Endothelial cell (in vitro differentiated cells): Measurements from ENCODE around the gene AS3MT. TPM values are rescaled to one million over a fixed set of nuclear protein-coding genes. Genes with fewer than 3 reads are reported as not detected.
"Not testable (repeated sequence)": the region's sequence is repeated elsewhere in the genome, so short reads cannot be mapped to it uniquely, and the experiment has no call there.

Source experiments
- DNase-seq: peaks from one replicate; pipeline ENCODE4 v3.0.0; 2021; ENCODE audit warnings: low spot score
- H3K27ac Mint-ChIP-seq: one replicate; pipeline ENCODE4 v1.8.0; 2021; ENCODE audit warnings: mixed read lengths, inconsistent platforms; ENCODE audit not compliant: unreplicated experiment
- H3K27me3 Mint-ChIP-seq: one replicate; pipeline ENCODE4 v1.8.0; 2021; ENCODE audit warnings: mild to moderate bottlenecking, moderate library complexity, mixed read lengths, inconsistent platforms; ENCODE audit not compliant: unreplicated experiment
- H3K36me3 Mint-ChIP-seq: one replicate; pipeline ENCODE4 v1.8.0; 2021; ENCODE audit warnings: mild to moderate bottlenecking, low read depth, mixed read lengths, inconsistent platforms; ENCODE audit not compliant: unreplicated experiment
- H3K4me1 Mint-ChIP-seq: one replicate; pipeline ENCODE4 v1.8.0; 2021; ENCODE audit warnings: mild to moderate bottlenecking, mixed read lengths, inconsistent platforms; ENCODE audit not compliant: unreplicated experiment
- H3K4me3 Mint-ChIP-seq: one replicate; pipeline ENCODE4 v1.8.0; 2021; ENCODE audit warnings: mild to moderate bottlenecking, mixed read lengths, inconsistent platforms; ENCODE audit not compliant: unreplicated experiment
- H3K9me3 Mint-ChIP-seq: one replicate; pipeline ENCODE4 v1.8.0; 2021; ENCODE audit warnings: mixed read lengths, inconsistent platforms; ENCODE audit not compliant: unreplicated experiment
- CTCF ChIP-seq: fragments of 200-600 bp; sonication (generic); IDR thresholded peaks from one replicate; pipeline ENCODE4 v1.5.0; 2021; ENCODE audit warnings: antibody characterized with exemption; ENCODE audit not compliant: unreplicated experiment
- total RNA-seq: library from RNA; stranded (reverse); fragmentation: NEBNext Ultra II Directional; extraction: Animal tissue kit (Norgen Biotek cat#: 25700); gene quantifications from one replicate; pipeline ENCODE4 v1.2.1, GENCODE V29; 2021; ENCODE audit not compliant: unreplicated experiment

Gene AS3MT
- total RNA-seq, 1 donor from 2014 or later = 1.4 TPM

DNA sequence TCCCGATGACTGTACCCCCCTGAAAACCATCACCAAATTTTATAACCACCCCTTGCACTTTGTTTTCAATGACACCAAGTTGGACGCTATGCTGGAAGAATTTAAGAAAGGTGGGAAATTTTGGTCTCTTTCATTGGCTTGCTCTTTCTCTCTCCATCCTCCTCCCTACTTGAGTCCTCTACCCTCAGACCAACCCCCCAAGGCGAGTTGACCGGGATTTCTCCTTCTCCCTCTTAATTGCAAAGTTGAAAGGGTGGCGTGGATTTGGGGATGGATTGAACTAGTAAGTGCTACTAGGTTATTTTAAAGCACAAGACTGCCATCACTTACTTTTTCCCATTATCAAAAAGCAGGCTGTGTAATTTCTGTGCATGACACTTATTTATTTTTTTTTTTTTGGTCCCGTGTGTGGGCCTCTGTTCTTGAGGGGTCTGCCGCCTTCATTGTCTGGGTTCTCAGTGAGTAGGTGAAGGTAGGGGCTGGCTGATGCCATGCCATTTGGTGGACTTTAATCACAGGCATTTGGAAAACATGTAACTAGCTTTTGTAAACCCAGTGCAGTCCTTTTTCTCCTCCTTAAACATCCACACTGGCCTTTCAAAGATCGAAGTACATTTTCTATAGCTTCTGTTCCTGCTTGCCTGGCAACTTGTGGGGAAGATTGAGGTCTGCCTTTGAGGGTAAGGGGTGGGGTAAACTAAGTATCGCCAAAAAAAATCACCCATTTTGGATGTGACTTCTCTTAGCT is 50.9 kb downstream of the AS3MT start:
- Mint-ChIP-seq H3K4me3 (peak overlapping the region; percentile 84), H3K36me3 (peaks cover 7% of the 10 kb centered on the region), H3K27ac (peak overlapping the region; percentile 6), H3K27me3 (peaks cover 8% of the 10 kb centered on the region), H3K9me3 (no peaks in the 10 kb centered on the region), H3K4me1 (peaks cover 14% of the 10 kb centered on the region)
- DNase-seq = no peak
- no peak for TF ChIP-seq CTCF

DNA sequence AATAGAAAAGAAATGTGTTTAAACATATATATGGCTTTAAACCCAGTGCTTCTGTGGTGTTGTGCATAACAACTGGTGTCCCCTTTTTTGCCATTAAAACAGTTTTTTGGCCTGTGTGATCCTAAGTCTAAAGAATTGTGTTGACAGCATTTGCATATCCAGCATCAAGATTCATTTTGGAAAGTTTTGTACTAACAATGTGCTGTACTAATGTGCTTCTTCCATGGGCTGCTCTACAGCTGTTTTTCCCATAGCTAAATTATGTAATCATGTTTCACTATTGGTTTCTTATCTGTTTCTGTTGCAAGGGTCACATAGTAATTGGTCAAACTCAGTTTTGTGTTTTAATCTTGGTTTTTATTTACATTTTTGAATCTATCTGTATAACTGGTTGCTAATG is 54.3 kb downstream of the AS3MT start:
- H3K36me3 Mint-ChIP-seq = peaks cover 7% of the 10 kb centered on the region
- TF ChIP-seq CTCF = no peak
- H3K27me3 Mint-ChIP-seq = peaks cover 3% of the 10 kb centered on the region
- DNase-seq = no peak
- no peak overlapping the region for H3K27ac Mint-ChIP-seq
- H3K9me3 Mint-ChIP-seq = no peaks in the 10 kb centered on the region
- H3K4me1 Mint-ChIP-seq = peaks cover 14% of the 10 kb centered on the region
- no peak overlapping the region for H3K4me3 Mint-ChIP-seq

DNA sequence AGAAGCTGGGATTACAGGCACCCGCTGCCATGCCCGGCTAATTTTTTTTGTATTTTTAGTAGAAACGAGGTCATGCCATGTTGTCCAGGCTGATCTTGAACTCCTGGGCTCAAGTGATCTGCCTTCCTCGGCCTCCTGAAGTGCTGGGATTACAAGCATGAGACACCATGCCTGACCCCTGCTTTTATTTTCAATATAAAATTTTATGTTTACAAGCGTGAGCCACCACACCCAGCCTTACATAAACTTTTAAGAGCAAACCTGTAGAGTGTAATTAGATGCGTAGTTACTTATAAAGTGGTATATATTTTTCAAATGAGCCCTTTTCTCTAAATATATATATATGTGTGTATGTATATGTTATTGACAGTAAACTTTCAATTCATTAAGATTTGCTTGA is 57.6 kb downstream of the AS3MT start:
- Mint-ChIP-seq H3K9me3 (no peaks in the 10 kb centered on the region), H3K36me3 (peaks cover 3% of the 10 kb centered on the region), H3K4me1 (no peaks in the 10 kb centered on the region), H3K27ac (no peak overlapping the region), H3K27me3 (no peaks in the 10 kb centered on the region), H3K4me3 (no peak overlapping the region)
- no peak for TF ChIP-seq CTCF
- no peak for DNase-seq

GRCh38 chr10:102927311-102928010 is 58.2 kb downstream of the AS3MT start:
- Mint-ChIP-seq H3K27ac (no peak overlapping the region), H3K9me3 (no peaks in the 10 kb centered on the region), H3K36me3 (peaks cover 3% of the 10 kb centered on the region)

DNA sequence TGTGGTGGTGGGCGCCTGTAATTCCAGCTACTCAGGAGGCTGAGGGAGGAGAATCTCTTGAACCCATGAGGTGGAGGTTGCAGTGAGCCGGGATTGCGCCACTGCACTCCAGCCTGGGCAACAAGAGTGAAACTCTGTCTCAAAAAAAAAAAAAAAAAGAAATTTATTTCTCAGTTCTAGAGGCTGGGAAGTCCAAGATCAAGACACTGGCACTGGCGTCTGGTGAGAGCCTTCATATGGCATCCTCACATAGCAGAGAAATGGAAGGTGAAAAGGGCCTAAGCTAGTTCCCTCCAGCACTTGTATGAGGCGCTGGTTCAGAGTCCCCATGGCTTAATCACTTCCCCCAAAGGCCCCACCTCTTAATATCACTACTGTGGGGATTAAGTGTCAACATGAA is 59.2 kb downstream of the AS3MT start:
- H3K27ac Mint-ChIP-seq, H3K27me3 Mint-ChIP-seq, H3K9me3 Mint-ChIP-seq, H3K36me3 Mint-ChIP-seq, H3K4me1 Mint-ChIP-seq, H3K4me3 Mint-ChIP-seq, DNase-seq: not testable (repeated sequence)

More at GRCh38 chr10:102927311-102928010, 58.2 kb downstream of the AS3MT start:
- H3K4me3 Mint-ChIP-seq = no peak overlapping the region
- DNase-seq = no peak
- no peak for TF ChIP-seq CTCF
- no peaks in the 10 kb centered on the region for H3K27me3 Mint-ChIP-seq
- no peaks in the 10 kb centered on the region for H3K4me1 Mint-ChIP-seq
